ENCODE data around the gene FBLN5. TPM values are rescaled to one million over a fixed set of nuclear protein-coding genes. Genes with fewer than 3 reads are reported as not detected.

FBLN5 gene
- total and polyA plus RNA-seq, 9 of the 15 experiments (the other 6 are each of a cell fraction or from before 2014, with no cell fraction given), result 0.11 to 0.22 TPM; not detected in 7

DNA sequence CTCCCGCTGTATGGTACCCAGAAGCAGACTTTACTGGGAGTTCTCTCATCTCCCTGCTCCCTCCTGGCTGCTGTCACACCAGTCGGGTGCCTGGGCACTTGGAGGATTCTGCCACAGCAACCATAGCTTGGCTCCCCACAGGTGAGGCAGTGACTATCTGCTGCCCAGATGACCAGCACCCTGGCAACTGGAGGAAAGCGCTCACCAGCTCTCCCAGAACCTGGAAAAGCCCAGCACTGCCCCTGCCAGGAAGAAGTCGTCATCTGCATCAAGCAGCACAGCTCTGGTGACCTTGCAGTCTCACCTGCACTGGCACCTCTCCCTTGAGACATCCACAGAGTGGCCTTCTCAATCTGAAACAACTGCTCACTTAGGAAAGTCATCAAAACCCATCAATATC is 48.3 kb downstream of the FBLN5 start:
- in situ Hi-C loops (cut with MboI) (no loop called here), intact Hi-C loops (cut with micrococcal nuclease) (loop anchor here (10.0 kb wide), 1 partner anchor 244 kb away; no protein-coding TSS in a partner anchor)
- Histone ChIP-seq H4K20me1 (replicated peaks; ENCODE audit: control insufficient read depth, insufficient read depth, low read length) (no peaks in the 10 kb centered on the region), H3K27ac (ENCODE audit: extremely low read depth, low read depth, low read length) (no peak overlapping the region), H3K27me3 (ENCODE audit: control insufficient read depth in 2 of 2, insufficient read depth in 2 of 2, low read length in 2 of 2) (peaks cover 4 to 29% of the 10 kb centered on the region in 2 experiments), H3K36me3 (ENCODE audit: control insufficient read depth, insufficient read depth, low read length) (no peaks in the 10 kb centered on the region), H3K79me2 (ENCODE audit: control insufficient read depth, insufficient read depth, low read length) (no peaks in the 10 kb centered on the region), H2AFZ (ENCODE audit: low read depth, low read length) (no peak overlapping the region), H3K9ac (ENCODE audit: insufficient read depth in 1 of 2, low read depth in 2 of 2, low read length in 2 of 2) (no peak overlapping the region), H3K4me3 (no peak overlapping the region), H3K9me1 (ENCODE audit: control insufficient read depth, insufficient read depth, low read length) (no peaks in the 10 kb centered on the region), H3K9me3 (replicated peaks; ENCODE audit: control insufficient read depth, insufficient read depth, low read depth, low read length) (no peaks in the 10 kb centered on the region), H3K4me2 (ENCODE audit: insufficient read depth, low read length) (no peak overlapping the region), H3K4me1 (replicated peaks in 1 of 2; ENCODE audit: control insufficient read depth in 2 of 2, insufficient read depth in 2 of 2, low read length in 2 of 2) (no peaks in the 10 kb centered on the region)
- no peak for DNase-seq (ENCODE audit: extremely low read depth in 1 of 4, low spot score in 3 of 4)
- ChIA-PET POLR2A (interaction anchor here (0.6 kb wide), 1 partner anchor 175 kb away, joined by 3 read pairs; no protein-coding TSS in a partner anchor), CTCF (ENCODE audit: low intra/inter-chr PET ratio) (interaction anchor here (0.7 kb wide), 1 partner anchor 544 kb away, joined by 3 read pairs; no protein-coding TSS in a partner anchor)
- peak; percentile 49; the same call in 1 of the 3 replicates for ATAC-seq
- WGBS (ENCODE audit: insufficient coverage, low coverage, missing lambda C conversion rate), result 0% methylated on average over 3 of the region's 4 CpGs
- TF ChIP-seq BMI1 (IDR thresholded peaks at IDR 0.05; ENCODE audit: low read length) (no peak), CEBPG (CRISPR knock-in tag; IDR thresholded peaks at IDR 0.05) (no peak), CEBPG (tag; conservative IDR thresholded peaks at IDR 0.05 in 1 of 2, IDR thresholded peaks at IDR 0.05 in 1 of 2) (no peak), KAT8 (IDR thresholded peaks at IDR 0.05; ENCODE audit: low read depth) (no peak), ARNT (IDR thresholded peaks at IDR 0.05) (no peak), C11orf30 (IDR thresholded peaks at IDR 0.05; ENCODE audit: low read depth) (no peak), RAD21 (CRISPR knock-in tag; conservative IDR thresholded peaks at IDR 0.05 in 1 of 2, IDR thresholded peaks at IDR 0.05 in 1 of 2) (peak in 1 of 2 experiments; percentile 49; a peak in 2 of 4 replicates), NBN (IDR thresholded peaks at IDR 0.05; ENCODE audit: low read depth) (no peak), PCBP2 (IDR thresholded peaks at IDR 0.05; ENCODE audit: low read depth, low read length, poor library complexity, severe bottlenecking) (no peak), HDAC2 (IDR thresholded peaks at IDR 0.05) (no peak)
- TF ChIP-seq, protein P1, sequence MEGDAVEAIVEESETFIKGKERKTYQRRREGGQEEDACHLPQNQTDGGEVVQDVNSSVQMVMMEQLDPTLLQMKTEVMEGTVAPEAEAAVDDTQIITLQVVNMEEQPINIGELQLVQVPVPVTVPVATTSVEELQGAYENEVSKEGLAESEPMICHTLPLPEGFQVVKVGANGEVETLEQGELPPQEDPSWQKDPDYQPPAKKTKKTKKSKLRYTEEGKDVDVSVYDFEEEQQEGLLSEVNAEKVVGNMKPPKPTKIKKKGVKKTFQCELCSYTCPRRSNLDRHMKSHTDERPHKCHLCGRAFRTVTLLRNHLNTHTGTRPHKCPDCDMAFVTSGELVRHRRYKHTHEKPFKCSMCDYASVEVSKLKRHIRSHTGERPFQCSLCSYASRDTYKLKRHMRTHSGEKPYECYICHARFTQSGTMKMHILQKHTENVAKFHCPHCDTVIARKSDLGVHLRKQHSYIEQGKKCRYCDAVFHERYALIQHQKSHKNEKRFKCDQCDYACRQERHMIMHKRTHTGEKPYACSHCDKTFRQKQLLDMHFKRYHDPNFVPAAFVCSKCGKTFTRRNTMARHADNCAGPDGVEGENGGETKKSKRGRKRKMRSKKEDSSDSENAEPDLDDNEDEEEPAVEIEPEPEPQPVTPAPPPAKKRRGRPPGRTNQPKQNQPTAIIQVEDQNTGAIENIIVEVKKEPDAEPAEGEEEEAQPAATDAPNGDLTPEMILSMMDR (IDR thresholded peaks at IDR 0.05 in 2 of 3, conservative IDR thresholded peaks at IDR 0.05 in 1 of 3; ENCODE audit: insufficient read depth in 2 of 3, low read depth in 1 of 3, low read length in 3 of 3), result peak; percentile 25 to 32 (median 28); a peak in 4 of 6 replicates
- TF ChIP-seq, protein P2, sequence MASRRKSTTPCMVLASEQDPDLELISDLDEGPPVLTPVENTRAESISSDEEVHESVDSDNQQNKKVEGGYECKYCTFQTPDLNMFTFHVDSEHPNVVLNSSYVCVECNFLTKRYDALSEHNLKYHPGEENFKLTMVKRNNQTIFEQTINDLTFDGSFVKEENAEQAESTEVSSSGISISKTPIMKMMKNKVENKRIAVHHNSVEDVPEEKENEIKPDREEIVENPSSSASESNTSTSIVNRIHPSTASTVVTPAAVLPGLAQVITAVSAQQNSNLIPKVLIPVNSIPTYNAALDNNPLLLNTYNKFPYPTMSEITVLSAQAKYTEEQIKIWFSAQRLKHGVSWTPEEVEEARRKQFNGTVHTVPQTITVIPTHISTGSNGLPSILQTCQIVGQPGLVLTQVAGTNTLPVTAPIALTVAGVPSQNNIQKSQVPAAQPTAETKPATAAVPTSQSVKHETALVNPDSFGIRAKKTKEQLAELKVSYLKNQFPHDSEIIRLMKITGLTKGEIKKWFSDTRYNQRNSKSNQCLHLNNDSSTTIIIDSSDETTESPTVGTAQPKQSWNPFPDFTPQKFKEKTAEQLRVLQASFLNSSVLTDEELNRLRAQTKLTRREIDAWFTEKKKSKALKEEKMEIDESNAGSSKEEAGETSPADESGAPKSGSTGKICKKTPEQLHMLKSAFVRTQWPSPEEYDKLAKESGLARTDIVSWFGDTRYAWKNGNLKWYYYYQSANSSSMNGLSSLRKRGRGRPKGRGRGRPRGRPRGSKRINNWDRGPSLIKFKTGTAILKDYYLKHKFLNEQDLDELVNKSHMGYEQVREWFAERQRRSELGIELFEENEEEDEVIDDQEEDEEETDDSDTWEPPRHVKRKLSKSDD (conservative IDR thresholded peaks at IDR 0.05; ENCODE audit: low read length), result no peak
- TF ChIP-seq, protein P3, sequence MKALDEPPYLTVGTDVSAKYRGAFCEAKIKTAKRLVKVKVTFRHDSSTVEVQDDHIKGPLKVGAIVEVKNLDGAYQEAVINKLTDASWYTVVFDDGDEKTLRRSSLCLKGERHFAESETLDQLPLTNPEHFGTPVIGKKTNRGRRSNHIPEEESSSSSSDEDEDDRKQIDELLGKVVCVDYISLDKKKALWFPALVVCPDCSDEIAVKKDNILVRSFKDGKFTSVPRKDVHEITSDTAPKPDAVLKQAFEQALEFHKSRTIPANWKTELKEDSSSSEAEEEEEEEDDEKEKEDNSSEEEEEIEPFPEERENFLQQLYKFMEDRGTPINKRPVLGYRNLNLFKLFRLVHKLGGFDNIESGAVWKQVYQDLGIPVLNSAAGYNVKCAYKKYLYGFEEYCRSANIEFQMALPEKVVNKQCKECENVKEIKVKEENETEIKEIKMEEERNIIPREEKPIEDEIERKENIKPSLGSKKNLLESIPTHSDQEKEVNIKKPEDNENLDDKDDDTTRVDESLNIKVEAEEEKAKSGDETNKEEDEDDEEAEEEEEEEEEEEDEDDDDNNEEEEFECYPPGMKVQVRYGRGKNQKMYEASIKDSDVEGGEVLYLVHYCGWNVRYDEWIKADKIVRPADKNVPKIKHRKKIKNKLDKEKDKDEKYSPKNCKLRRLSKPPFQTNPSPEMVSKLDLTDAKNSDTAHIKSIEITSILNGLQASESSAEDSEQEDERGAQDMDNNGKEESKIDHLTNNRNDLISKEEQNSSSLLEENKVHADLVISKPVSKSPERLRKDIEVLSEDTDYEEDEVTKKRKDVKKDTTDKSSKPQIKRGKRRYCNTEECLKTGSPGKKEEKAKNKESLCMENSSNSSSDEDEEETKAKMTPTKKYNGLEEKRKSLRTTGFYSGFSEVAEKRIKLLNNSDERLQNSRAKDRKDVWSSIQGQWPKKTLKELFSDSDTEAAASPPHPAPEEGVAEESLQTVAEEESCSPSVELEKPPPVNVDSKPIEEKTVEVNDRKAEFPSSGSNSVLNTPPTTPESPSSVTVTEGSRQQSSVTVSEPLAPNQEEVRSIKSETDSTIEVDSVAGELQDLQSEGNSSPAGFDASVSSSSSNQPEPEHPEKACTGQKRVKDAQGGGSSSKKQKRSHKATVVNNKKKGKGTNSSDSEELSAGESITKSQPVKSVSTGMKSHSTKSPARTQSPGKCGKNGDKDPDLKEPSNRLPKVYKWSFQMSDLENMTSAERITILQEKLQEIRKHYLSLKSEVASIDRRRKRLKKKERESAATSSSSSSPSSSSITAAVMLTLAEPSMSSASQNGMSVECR (CRISPR knock-in tag; IDR thresholded peaks at IDR 0.05), result no peak
- no peak for FAIRE-seq
- BruUV-seq (replicated peaks), result no TSS peak

All from K562 (cell line).